ENCODE measurements around the gene RSPH3. TPM values are rescaled to one million over a fixed set of nuclear protein-coding genes. Genes with fewer than 3 reads are reported as not detected.
"Not testable (repeated sequence)": the region's sequence is repeated elsewhere in the genome, so short reads cannot be mapped to it uniquely, and the experiment has no call there.

Gene RSPH3
- total RNA-seq, 2 donors from 2014 or later, result 6.1 to 6.3 TPM

DNA sequence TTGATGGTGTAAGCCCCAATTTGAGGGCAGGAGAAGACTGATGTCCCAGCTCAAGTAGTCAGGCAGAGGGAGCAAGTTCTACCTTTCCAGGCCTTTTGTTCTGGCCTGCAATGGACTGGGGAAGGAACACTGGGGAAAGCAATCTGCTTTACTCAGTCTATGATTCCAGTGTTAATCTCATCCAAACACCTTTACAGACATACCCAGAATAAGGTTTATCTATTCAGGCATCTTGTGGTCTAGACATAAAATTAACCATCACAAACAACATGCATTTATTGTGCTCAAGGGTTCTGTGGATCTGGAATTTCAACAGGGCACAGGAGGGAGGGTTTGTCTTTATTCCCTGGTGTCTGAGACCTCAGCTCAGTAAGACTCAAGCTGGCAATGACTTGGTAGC is 14.4 kb upstream of the RSPH3 start:
- ATAC-seq (replicated peaks in 1 of 2) (no peak), DNase-seq (no peak)
- Mint-ChIP-seq H3K27me3 (ENCODE audit: low read depth) (no peaks in the 10 kb centered on the region), H3K27ac (no peak overlapping the region), H3K4me1 (ENCODE audit: low read depth) (peaks cover 69% of the 10 kb centered on the region), H3K36me3 (ENCODE audit: insufficient read depth in 2 of 2) (peaks cover 5 to 12% of the 10 kb centered on the region in 2 donors), H3K4me3 (no peak overlapping the region), H3K9me3 (no peaks in the 10 kb centered on the region)

DNA sequence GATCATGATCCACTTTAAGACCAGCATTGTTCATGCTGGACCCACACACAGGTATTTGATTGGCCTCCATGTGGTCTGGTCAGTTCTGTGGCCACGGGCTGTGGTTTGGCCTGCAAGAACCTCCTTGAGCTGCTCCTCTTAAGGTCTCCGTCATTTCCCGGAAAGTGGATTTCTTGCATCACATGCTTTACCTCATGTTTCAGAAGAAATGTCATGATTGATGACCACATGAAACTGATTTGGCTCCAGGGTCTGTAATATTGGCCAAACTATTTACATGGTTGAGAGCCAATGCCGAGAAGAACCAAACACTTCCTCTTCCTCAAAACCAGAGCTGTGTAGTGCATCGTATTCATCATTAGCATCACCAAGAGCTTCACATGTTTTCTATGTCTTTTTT is 13.2 kb upstream of the RSPH3 start:
- Mint-ChIP-seq H3K27ac (no peak overlapping the region), H3K9me3 (no peaks in the 10 kb centered on the region), H3K4me1 (ENCODE audit: low read depth) (peaks cover 64% of the 10 kb centered on the region), H3K4me3 (peak overlapping the region in 1 of 2 donors; percentile 49), H3K36me3 (ENCODE audit: insufficient read depth in 2 of 2) (peaks cover 4 to 5% of the 10 kb centered on the region in 2 donors), H3K27me3 (ENCODE audit: low read depth) (no peaks in the 10 kb centered on the region)
- ATAC-seq (replicated peaks in 1 of 2) (no peak), DNase-seq (no peak)

DNA sequence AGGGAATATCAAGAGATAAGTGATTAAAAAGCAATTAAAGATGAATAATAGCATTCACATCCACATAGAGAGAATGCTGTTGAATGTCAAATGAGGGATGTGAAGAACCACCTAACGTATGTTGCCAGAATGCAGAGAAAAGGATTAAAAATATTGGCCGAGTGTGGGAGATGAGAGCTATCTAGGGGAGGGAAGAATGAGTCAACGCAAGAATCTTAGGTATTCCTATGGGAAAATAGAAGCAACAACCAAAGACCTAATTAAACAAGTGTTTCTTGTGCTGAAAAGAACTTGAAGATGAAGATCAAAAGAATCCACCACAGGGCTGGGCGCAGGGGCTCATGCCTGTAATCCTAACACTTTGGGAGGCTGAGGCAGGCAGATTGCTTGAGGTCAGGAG is 12.2 kb upstream of the RSPH3 start:
- peaks cover 2% of the 10 kb centered on the region in 2 donors for H3K36me3 Mint-ChIP-seq (ENCODE audit: insufficient read depth in 2 of 2)
- no peak for DNase-seq
- no peak for ATAC-seq (replicated peaks in 1 of 2)
- H3K9me3 Mint-ChIP-seq, result no peaks in the 10 kb centered on the region
- H3K27me3 Mint-ChIP-seq (ENCODE audit: low read depth), result no peaks in the 10 kb centered on the region
- no peak overlapping the region for H3K4me3 Mint-ChIP-seq
- H3K4me1 Mint-ChIP-seq (ENCODE audit: low read depth), result peaks cover 55% of the 10 kb centered on the region
- H3K27ac Mint-ChIP-seq, result no peak overlapping the region

DNA sequence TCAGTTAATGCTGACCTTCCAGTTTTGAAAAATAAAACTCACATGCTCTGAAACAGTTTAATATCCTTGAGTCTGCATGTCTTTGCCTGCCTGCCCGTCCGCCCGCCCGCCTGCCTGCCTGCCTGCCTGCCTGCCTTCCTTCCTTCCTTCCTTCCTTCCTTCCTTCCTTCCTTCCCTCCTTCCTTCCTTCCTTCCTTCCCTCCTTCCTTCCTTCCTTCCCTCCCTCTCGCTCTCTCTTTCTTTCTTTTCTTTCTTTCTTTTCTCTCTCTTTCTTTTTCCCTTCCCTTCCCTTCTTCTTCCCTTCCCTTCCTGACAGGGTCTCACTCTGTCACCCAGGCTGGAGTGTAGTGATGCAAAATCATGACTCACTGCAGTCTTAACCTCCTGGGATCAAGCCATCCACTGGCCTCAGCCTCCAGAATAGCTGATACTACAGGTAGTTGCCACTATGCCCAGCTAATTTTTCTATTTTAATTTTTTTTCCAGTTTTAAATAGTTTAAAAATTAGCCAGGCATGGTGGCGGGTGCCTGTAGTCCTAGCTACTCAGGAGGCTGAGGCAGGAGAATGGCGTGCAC is 10.1 kb upstream of the RSPH3 start:
- H3K9me3 Mint-ChIP-seq; DNase-seq; ATAC-seq (replicated peaks in 1 of 2); H3K27ac Mint-ChIP-seq; H3K27me3 Mint-ChIP-seq (ENCODE audit: low read depth); H3K36me3 Mint-ChIP-seq (ENCODE audit: insufficient read depth in 2 of 2): not testable (repeated sequence)
- H3K4me1 Mint-ChIP-seq (ENCODE audit: low read depth), result peaks cover 52% of the 10 kb centered on the region
- H3K4me3 Mint-ChIP-seq, result peak overlapping the region; percentile 42 to 46

DNA sequence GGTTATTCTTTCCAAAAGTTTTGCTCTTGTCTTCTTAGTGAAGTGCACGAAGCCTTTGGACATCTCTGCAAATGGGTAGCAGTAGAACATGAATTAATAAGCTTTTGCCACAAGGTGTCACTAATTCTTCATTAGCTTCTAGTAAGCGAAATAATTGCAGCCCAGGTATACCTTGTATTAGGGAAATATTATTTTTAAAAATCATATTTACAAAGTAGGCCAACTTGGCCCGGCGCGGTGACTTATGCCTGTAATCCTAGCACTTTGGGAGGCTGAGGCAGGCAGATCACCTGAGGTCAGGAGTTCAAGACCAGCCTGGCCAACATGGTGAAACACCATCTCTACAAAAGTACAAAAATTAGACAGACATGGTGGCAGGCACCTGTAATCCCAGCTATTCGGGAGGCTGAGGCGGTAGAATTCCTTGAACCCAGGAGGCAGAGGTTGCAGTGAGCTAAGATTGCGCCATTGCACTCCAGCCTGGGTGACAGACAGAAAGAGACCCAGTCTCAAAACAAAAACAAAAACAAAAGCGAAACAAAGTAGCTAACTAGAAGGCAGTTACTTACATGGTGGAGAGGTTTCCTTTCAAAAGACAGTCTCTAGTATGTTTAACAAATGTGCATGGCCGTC is 8.8 kb upstream of the RSPH3 start:
- Mint-ChIP-seq H3K27me3 (ENCODE audit: low read depth) (no peaks in the 10 kb centered on the region), H3K4me1 (ENCODE audit: low read depth) (peaks cover 39% of the 10 kb centered on the region), H3K9me3 (no peaks in the 10 kb centered on the region), H3K27ac (peak overlapping the region; percentile 13), H3K4me3 (peak overlapping the region; percentile 34 to 44), H3K36me3 (ENCODE audit: insufficient read depth in 2 of 2) (no peaks in the 10 kb centered on the region)
- DNase-seq, result no peak
- ATAC-seq (replicated peaks in 1 of 2), result peak; percentile 51 to 58

DNA sequence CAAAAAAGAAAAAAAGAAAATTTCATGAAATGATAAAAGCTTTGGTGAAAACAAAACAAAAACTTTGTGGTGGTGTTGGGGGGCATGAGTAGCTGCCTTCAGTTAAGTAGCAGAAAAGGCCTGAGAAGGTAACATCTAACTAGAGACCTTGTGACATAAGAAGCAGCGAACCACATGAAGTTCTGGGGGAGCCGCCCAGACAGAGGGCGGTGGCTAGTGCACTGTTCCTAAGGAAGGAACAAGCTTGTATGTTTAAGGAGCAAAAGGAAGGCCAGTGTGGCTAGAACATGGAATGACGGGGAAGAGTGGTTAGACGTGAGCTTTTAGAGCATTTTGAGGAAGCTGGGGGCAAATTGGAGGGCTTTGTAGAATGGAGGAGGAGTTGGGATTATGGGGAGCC is 7.5 kb upstream of the RSPH3 start:
- Mint-ChIP-seq H3K36me3 (ENCODE audit: insufficient read depth in 2 of 2) (no peaks in the 10 kb centered on the region), H3K9me3 (no peaks in the 10 kb centered on the region), H3K27ac (no peak overlapping the region), H3K4me3 (no peak overlapping the region), H3K27me3 (ENCODE audit: low read depth) (no peaks in the 10 kb centered on the region), H3K4me1 (ENCODE audit: low read depth) (peaks cover 32% of the 10 kb centered on the region)
- DNase-seq (no peak), ATAC-seq (replicated peaks in 1 of 2) (no peak)

DNA sequence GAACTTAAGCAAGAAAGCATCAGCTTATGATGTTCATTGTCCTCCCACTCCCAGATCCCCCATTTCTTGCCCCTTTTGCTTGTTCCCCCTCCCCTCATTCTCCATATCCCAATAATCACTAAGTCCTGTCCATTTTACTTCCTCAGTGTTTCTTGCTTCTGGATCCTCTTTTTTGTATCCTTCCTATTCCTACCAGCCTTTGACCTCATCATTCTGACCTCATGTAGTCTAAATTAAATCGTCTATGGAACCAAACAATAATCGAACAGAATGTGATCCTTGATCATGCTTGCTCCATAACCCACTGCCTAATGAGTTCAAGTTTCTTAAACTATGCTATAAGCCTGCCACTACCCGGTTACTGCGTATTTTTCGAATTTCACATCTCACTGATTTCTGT is 5.4 kb upstream of the RSPH3 start:
- no peak for ATAC-seq (replicated peaks in 1 of 2)
- Mint-ChIP-seq H3K27me3 (ENCODE audit: low read depth) (no peaks in the 10 kb centered on the region), H3K4me1 (ENCODE audit: low read depth) (peaks cover 32% of the 10 kb centered on the region), H3K9me3 (no peaks in the 10 kb centered on the region), H3K27ac (no peak overlapping the region), H3K4me3 (no peak overlapping the region), H3K36me3 (ENCODE audit: insufficient read depth in 2 of 2) (peaks cover 0 to 3% of the 10 kb centered on the region in 2 donors)
- no peak for DNase-seq

DNA sequence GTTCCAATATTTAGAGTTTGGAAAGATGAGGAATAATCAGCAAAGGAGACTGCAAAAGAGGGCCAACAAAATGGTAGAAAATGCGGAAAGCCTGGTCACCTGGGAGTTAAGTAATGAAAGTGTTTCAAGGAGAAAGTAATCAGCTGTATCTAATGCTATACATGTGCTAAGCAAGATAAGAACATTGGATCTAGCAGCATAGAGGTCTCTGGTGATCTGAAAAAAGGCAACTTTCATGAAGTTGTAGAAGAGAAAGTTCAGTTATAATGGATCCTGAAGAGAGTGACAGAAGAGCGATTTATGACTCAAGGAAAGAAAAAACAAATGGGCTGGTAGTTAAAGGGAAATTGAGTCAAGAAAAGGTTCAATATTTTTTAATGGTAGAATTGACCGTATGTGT is 4.6 kb upstream of the RSPH3 start:
- DNase-seq (no peak), ATAC-seq (replicated peaks in 1 of 2) (no peak)
- H3K36me3 Mint-ChIP-seq (ENCODE audit: insufficient read depth in 2 of 2), result peaks cover 0 to 3% of the 10 kb centered on the region in 2 donors
- H3K4me3 Mint-ChIP-seq, result no peak overlapping the region
- H3K9me3 Mint-ChIP-seq, result no peaks in the 10 kb centered on the region
- H3K4me1 Mint-ChIP-seq (ENCODE audit: low read depth), result peaks cover 27% of the 10 kb centered on the region
- no peak overlapping the region for H3K27ac Mint-ChIP-seq
- no peaks in the 10 kb centered on the region for H3K27me3 Mint-ChIP-seq (ENCODE audit: low read depth)

DNA sequence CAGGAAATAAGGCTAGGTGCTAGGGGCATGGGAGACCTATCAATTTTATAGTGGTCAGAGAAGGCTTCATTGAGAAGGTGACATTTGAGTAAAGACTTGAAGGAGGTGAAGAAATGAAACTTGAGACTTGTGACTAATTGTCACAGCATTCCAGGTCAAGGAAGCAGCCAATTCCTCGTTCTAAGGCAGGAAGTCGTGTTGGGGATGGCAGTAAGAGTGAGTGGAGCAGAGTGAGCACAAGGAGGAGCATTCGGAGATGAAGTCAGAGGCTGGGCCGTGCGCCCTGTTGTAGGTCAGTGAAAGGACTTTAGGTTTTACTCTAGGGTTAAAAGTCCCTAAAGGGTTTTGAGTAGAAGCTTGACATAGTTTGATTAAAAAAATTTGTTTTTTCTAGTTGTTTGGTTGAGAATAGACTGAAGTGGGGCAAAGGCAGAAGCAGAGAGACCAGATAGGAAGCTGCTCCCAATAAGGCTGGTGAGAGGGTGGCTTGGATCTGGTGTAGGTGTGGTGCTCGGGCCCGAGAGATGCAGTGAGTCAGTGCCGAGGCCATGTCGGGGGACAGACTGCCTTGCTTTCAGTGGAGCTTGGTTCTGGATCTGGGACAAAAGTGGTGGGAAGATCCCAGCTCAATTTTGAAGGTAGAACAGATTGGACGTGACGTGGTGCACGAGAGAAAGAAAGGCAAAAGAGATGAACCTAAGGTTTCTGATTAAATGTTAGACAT is 2.6 kb upstream of the RSPH3 start:
- no peak for ATAC-seq (replicated peaks in 1 of 2)
- H3K27me3 Mint-ChIP-seq (ENCODE audit: low read depth), result no peaks in the 10 kb centered on the region
- no peaks in the 10 kb centered on the region for H3K9me3 Mint-ChIP-seq
- no peak for DNase-seq
- peaks cover 25% of the 10 kb centered on the region for H3K4me1 Mint-ChIP-seq (ENCODE audit: low read depth)
- peaks cover 2 to 3% of the 10 kb centered on the region in 2 donors for H3K36me3 Mint-ChIP-seq (ENCODE audit: insufficient read depth in 2 of 2)
- H3K4me3 Mint-ChIP-seq, result no peak overlapping the region
- peak overlapping the region; percentile 0 for H3K27ac Mint-ChIP-seq

DNA sequence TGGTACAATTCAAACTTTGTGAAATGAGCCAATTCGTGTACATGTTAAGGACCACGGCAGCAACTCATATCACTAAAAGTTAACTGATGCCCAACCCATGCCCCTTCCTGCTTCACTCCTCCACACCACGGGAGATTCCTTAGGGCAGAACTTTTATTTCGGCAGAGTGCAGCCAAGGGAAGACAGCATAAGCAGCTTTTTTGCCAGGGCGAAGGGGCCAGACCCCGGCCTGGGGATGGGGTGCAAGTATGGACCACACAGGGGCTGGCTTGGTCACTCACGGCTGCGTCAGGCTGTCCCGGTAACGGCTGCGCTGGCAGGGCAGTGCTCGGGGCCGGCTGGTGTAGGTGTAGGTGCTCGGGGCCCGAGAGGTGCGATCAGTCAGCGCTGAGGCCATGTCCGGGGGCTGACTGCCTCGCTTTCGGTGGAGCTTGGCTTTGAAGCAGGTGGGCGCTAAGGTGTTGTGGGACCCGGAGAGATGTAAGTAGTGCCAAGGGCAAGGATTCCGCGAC is 792 bp downstream of the RSPH3 start:
- H3K4me1 Mint-ChIP-seq (ENCODE audit: low read depth), result peaks cover 54% of the 10 kb centered on the region
- peak; percentile 52 to 55 for ATAC-seq (replicated peaks in 1 of 2)
- no peaks in the 10 kb centered on the region for H3K9me3 Mint-ChIP-seq
- DNase-seq, result no peak
- H3K27me3 Mint-ChIP-seq (ENCODE audit: low read depth), result no peaks in the 10 kb centered on the region
- H3K36me3 Mint-ChIP-seq (ENCODE audit: insufficient read depth in 2 of 2), result peaks cover 4 to 5% of the 10 kb centered on the region in 2 donors
- peak overlapping the region; percentile 89 to 99 for H3K4me3 Mint-ChIP-seq
- peak overlapping the region; percentile 93 for H3K27ac Mint-ChIP-seq

DNA sequence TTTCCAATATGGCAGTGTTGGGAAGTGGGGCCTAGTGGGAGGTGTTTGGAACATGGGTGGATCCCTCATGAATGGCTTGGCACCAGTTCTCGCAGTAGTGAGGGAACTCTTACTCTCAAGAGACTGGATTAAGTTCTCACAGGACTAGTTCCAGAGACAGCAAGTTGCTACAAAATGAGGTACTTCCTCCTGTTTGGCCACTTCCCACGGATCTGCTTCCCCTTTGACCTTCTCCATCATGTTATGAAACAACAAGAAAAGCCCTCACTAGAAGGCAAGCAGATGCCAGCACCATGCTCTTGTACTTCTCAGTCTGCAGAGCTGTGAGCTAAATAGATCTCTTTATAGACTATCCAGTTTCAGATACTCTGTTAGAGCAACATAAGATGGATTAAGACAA is 3.1 kb downstream of the RSPH3 start:
- Mint-ChIP-seq H3K36me3 (ENCODE audit: insufficient read depth in 2 of 2) (peaks cover 5 to 6% of the 10 kb centered on the region in 2 donors), H3K4me3 (peak overlapping the region; percentile 25 to 68), H3K9me3 (no peaks in the 10 kb centered on the region), H3K27me3 (ENCODE audit: low read depth) (no peaks in the 10 kb centered on the region), H3K4me1 (ENCODE audit: low read depth) (peaks cover 57% of the 10 kb centered on the region), H3K27ac (no peak overlapping the region)
- ATAC-seq (replicated peaks in 1 of 2) (no peak), DNase-seq (no peak)

DNA sequence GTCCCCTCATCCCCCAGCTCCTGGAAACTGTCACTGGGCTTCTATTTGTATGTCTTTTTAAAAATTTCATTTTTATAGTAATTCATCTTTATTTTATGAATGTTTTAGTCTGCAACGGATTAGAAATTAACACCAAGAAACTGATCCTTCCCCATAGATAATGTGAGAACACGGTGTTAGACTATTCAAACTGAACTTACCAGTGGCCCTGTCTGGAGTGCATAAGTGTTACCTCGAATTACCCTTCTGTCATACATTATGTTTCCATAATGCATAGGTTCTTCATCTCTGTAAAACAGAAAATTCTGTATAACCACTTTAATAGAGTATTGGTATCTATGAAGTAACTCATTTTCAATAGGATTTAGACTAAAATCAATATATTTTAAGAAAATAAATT is 6.4 kb downstream of the RSPH3 start:
- Mint-ChIP-seq H3K9me3 (peaks cover 0 to 2% of the 10 kb centered on the region in 2 donors), H3K4me1 (ENCODE audit: low read depth) (peaks cover 58% of the 10 kb centered on the region), H3K36me3 (ENCODE audit: insufficient read depth in 2 of 2) (peaks cover 8 to 20% of the 10 kb centered on the region in 2 donors), H3K27ac (no peak overlapping the region), H3K4me3 (no peak overlapping the region), H3K27me3 (ENCODE audit: low read depth) (no peaks in the 10 kb centered on the region)
- DNase-seq, result no peak
- no peak for ATAC-seq (replicated peaks in 1 of 2)

DNA sequence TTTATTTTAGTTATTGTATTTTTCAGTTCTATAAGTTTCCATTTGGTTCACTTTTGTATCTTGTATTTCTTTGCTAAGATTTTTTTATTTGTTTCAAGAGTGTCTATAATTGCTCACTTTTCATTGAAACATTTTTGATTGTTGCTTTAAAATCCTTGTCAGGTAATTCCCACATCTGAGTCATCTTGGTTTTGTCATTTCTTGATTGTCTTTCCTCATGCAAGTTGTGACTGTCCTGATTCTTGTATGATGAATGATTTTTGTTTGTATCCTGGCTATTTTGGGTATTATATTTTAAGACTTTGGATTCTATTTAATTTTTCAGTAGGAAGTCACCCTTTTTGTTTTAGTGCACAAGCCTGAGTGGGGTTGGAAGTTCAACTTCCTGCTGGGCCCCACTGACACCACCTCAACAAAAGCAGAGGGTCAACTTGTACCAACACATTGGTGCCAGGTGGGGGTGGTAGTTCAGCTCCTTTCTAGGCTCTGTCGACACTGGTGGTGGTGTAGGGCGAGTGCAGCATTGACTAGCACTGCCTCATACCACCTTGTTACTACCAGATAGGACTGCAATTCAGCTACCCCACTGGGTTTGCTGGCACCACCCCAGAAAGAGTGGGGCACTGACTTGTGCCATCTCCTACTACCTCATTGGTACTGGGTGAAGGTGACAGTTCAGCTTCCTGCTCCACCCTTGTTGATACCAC is 8.8 kb downstream of the RSPH3 start:
- peaks cover 65% of the 10 kb centered on the region for H3K4me1 Mint-ChIP-seq (ENCODE audit: low read depth)
- H3K9me3 Mint-ChIP-seq, result peaks cover 4% of the 10 kb centered on the region in 2 donors
- peaks cover 13 to 24% of the 10 kb centered on the region in 2 donors for H3K36me3 Mint-ChIP-seq (ENCODE audit: insufficient read depth in 2 of 2)
- peak; percentile 53 to 57 for ATAC-seq (replicated peaks in 1 of 2)
- DNase-seq, result peak; percentile 49 to 50
- H3K27me3 Mint-ChIP-seq (ENCODE audit: low read depth), result no peaks in the 10 kb centered on the region
- peak overlapping the region; percentile 7 to 65 for H3K4me3 Mint-ChIP-seq
- H3K27ac Mint-ChIP-seq, result peak overlapping the region; percentile 76

Data from activated T-cell treated with anti-CD3 and anti-CD28 coated beads, Interleukin-2, amount 50 U/mL, for 72 hours (primary cell).